C4-2B (cell line): Measurements from ENCODE around the gene ZDHHC24.

Experiments used
- ZFX ChIP-seq: fragments of 450-650 bp; IDR thresholded peaks from 2 replicates; pipeline ENCODE4 v1.6.1; 2017
- TF ChIP-seq, protein P1 (sequence below): fragments of 450-650 bp; conservative IDR thresholded peaks from 2 replicates; pipeline ENCODE4 v1.5.1; 2017; ENCODE audit warnings: mild to moderate bottlenecking

DNA sequence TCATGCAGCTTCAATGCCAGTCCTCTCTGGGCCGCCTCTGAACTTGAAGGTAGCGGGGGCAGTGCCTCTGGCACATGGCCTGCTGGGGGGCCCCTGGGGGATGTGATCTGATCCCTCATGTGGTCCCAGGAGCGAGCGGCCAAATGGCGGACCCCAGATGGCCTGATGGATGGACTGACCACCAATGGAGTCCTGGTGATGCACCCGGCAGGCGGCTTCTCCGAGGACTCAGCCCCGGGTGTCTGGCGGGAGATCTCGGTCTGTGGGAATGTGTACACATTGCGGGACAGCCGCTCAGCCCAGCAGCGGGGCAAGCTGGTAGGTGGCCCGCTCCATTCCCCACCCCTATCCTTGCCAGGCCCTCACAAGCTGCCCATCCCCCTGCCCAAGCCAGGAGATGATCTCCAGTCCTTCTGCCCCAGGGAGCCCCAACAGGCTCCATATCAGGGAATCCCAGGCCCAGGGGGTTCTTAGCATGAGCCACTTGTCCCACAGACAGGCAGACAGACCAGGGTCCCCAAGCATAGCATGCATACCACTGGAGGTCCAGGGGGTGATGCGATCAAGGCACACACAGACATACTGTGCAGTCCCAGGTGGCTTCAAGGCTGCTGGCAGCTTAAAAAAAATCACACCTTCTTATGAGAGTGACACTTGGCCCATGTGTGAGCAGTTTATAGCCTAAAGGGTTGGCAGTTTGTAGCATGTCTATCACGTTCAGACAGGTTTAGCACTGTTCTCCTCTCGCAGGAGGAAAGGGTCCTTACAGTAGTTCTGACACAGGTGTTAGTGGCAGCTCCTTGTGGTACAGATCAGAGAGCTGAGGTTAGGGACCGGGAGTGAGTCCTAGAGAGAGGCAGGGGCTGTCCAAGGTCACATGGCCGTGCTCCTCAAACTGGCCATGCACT is 72.0 kb downstream of the ZDHHC24 start:
- TF ChIP-seq, protein P1, sequence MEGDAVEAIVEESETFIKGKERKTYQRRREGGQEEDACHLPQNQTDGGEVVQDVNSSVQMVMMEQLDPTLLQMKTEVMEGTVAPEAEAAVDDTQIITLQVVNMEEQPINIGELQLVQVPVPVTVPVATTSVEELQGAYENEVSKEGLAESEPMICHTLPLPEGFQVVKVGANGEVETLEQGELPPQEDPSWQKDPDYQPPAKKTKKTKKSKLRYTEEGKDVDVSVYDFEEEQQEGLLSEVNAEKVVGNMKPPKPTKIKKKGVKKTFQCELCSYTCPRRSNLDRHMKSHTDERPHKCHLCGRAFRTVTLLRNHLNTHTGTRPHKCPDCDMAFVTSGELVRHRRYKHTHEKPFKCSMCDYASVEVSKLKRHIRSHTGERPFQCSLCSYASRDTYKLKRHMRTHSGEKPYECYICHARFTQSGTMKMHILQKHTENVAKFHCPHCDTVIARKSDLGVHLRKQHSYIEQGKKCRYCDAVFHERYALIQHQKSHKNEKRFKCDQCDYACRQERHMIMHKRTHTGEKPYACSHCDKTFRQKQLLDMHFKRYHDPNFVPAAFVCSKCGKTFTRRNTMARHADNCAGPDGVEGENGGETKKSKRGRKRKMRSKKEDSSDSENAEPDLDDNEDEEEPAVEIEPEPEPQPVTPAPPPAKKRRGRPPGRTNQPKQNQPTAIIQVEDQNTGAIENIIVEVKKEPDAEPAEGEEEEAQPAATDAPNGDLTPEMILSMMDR = no peak
- TF ChIP-seq ZFX = no peak
